ENCODE measurements around the gene PTK6.
A peak's percentile ranks its signal among the peaks of the same experiment; 100 is the strongest.

PTK6 gene

GRCh38 chr20:63532449-63532971 lies 4.7 kb downstream of the PTK6 start:
- Histone ChIP-seq H3K4me3 (ENCODE audit: low read depth, low read length) (no peak overlapping the region), H3K9me3 (ENCODE audit: control insufficient read depth, insufficient read depth, low read depth, low read length) (no peaks in the 10 kb centered on the region), H3K36me3 (ENCODE audit: control insufficient read depth in 2 of 2, insufficient read depth in 1 of 2, low read length in 2 of 2) (no peaks in the 10 kb centered on the region), H3K4me1 (ENCODE audit: control insufficient read depth, insufficient read depth, low read length) (no peaks in the 10 kb centered on the region), H3K27ac (ENCODE audit: extremely low read depth, low read depth, low read length) (no peak overlapping the region)
- CTCF ChIA-PET: interaction anchor here (0.7 kb wide), 1 partner anchor 588 kb away, joined by 3 read pairs; no protein-coding TSS in a partner anchor
- TF ChIP-seq, protein P1, sequence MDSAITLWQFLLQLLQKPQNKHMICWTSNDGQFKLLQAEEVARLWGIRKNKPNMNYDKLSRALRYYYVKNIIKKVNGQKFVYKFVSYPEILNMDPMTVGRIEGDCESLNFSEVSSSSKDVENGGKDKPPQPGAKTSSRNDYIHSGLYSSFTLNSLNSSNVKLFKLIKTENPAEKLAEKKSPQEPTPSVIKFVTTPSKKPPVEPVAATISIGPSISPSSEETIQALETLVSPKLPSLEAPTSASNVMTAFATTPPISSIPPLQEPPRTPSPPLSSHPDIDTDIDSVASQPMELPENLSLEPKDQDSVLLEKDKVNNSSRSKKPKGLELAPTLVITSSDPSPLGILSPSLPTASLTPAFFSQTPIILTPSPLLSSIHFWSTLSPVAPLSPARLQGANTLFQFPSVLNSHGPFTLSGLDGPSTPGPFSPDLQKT (IDR thresholded peaks at IDR 0.05; ENCODE audit: borderline replicate concordance, low read depth, low read length): no peak
- TF ChIP-seq SETDB1 (IDR thresholded peaks at IDR 0.05; ENCODE audit: insufficient read length, low read length): no peak
- TF ChIP-seq ZNF768 (tag by site-specific recombination; IDR thresholded peaks at IDR 0.05): no peak
- no peak for TF ChIP-seq ZNF394 (tag by site-specific recombination; IDR thresholded peaks at IDR 0.05; ENCODE audit: borderline replicate concordance)
- no peak for TF ChIP-seq ZNF416 (tag by site-specific recombination; IDR thresholded peaks at IDR 0.05)
- TF ChIP-seq ZBTB17 (tag by site-specific recombination; IDR thresholded peaks at IDR 0.05): 0 out of 2 replicates have a peak, but pooled peaks have one; percentile 3
- TF ChIP-seq, protein P2, sequence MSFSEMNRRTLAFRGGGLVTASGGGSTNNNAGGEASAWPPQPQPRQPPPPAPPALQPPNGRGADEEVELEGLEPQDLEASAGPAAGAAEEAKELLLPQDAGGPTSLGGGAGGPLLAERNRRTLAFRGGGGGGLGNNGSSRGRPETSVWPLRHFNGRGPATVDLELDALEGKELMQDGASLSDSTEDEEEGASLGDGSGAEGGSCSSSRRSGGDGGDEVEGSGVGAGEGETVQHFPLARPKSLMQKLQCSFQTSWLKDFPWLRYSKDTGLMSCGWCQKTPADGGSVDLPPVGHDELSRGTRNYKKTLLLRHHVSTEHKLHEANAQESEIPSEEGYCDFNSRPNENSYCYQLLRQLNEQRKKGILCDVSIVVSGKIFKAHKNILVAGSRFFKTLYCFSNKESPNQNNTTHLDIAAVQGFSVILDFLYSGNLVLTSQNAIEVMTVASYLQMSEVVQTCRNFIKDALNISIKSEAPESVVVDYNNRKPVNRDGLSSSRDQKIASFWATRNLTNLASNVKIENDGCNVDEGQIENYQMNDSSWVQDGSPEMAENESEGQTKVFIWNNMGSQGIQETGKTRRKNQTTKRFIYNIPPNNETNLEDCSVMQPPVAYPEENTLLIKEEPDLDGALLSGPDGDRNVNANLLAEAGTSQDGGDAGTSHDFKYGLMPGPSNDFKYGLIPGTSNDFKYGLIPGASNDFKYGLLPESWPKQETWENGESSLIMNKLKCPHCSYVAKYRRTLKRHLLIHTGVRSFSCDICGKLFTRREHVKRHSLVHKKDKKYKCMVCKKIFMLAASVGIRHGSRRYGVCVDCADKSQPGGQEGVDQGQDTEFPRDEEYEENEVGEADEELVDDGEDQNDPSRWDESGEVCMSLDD (tag by site-specific recombination; IDR thresholded peaks at IDR 0.05): 0 out of 2 replicates have a peak, but pooled peaks have one; percentile 3
- POLR2A ChIA-PET: no interaction called here

- ChIA-PET POLR2A (interaction anchor here (0.7 kb wide), 1 partner anchor 126 kb away, joined by 3 read pairs; the partner anchor contains the start of gene RTEL1), CTCF (interaction anchor here (0.7 kb wide), 1 partner anchor 589 kb away, joined by 3 read pairs; no protein-coding TSS in a partner anchor)
- Histone ChIP-seq H3K27ac (ENCODE audit: extremely low read depth, low read depth, low read length) (no peak overlapping the region), H3K36me3 (ENCODE audit: control insufficient read depth in 2 of 2, insufficient read depth in 1 of 2, low read length in 2 of 2) (no peaks in the 10 kb centered on the region), H3K4me3 (ENCODE audit: low read depth, low read length) (no peak overlapping the region), H3K4me1 (ENCODE audit: control insufficient read depth, insufficient read depth, low read length) (no peaks in the 10 kb centered on the region), H3K9me3 (ENCODE audit: control insufficient read depth, insufficient read depth, low read depth, low read length) (no peaks in the 10 kb centered on the region)
- peak; percentile 91; the same call in 1 of the 2 replicates for TF ChIP-seq ZNF837 (tag by site-specific recombination; IDR thresholded peaks at IDR 0.05)
- peak; percentile 49 for TF ChIP-seq ZNF391 (tag by site-specific recombination; IDR thresholded peaks at IDR 0.05; ENCODE audit: borderline replicate concordance, low read depth)
- TF ChIP-seq, protein P3, sequence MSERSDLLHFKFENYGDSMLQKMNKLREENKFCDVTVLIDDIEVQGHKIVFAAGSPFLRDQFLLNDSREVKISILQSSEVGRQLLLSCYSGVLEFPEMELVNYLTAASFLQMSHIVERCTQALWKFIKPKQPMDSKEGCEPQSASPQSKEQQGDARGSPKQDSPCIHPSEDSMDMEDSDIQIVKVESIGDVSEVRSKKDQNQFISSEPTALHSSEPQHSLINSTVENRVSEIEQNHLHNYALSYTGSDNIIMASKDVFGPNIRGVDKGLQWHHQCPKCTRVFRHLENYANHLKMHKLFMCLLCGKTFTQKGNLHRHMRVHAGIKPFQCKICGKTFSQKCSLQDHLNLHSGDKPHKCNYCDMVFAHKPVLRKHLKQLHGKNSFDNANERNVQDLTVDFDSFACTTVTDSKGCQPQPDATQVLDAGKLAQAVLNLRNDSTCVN (tag by site-specific recombination; optimal IDR thresholded peaks at IDR 0.05): no peak
- TF ChIP-seq ZFP69B (tag by site-specific recombination; IDR thresholded peaks at IDR 0.05): peak; percentile 78
- no peak for TF ChIP-seq ZNF394 (tag by site-specific recombination; IDR thresholded peaks at IDR 0.05; ENCODE audit: borderline replicate concordance)
- TF ChIP-seq SETDB1 (IDR thresholded peaks at IDR 0.05; ENCODE audit: insufficient read length, low read length): no peak
- no peak for TF ChIP-seq BCL11B (tag by site-specific recombination; IDR thresholded peaks at IDR 0.05; ENCODE audit: low read depth)
- TF ChIP-seq ZXDB (tag by site-specific recombination; IDR thresholded peaks at IDR 0.05): no peak
- 0 out of 2 replicates have a peak, but pooled peaks have one; percentile 32 for TF ChIP-seq INSM2 (tag by site-specific recombination; IDR thresholded peaks at IDR 0.05)
- 0 out of 2 replicates have a peak, but pooled peaks have one; percentile 62 for TF ChIP-seq ZBTB17 (tag by site-specific recombination; IDR thresholded peaks at IDR 0.05)
- TF ChIP-seq, protein P4, sequence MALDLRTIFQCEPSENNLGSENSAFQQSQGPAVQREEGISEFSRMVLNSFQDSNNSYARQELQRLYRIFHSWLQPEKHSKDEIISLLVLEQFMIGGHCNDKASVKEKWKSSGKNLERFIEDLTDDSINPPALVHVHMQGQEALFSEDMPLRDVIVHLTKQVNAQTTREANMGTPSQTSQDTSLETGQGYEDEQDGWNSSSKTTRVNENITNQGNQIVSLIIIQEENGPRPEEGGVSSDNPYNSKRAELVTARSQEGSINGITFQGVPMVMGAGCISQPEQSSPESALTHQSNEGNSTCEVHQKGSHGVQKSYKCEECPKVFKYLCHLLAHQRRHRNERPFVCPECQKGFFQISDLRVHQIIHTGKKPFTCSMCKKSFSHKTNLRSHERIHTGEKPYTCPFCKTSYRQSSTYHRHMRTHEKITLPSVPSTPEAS (tag by site-specific recombination; IDR thresholded peaks at IDR 0.05): peak; percentile 100
- TF ChIP-seq ZNF76 (tag by site-specific recombination; IDR thresholded peaks at IDR 0.05; ENCODE audit: borderline replicate concordance, low read depth): no peak
- TF ChIP-seq ZNF692 (tag by site-specific recombination; IDR thresholded peaks at IDR 0.05): no peak
- TF ChIP-seq ZFP3 (tag by site-specific recombination; IDR thresholded peaks at IDR 0.05; ENCODE audit: low read depth): no peak
- no peak for TF ChIP-seq GLI2 (tag by site-specific recombination; IDR thresholded peaks at IDR 0.05; ENCODE audit: borderline replicate concordance, low read depth)
- peak; percentile 94; the same call in 1 of the 2 replicates for TF ChIP-seq ZBTB7A (tag by site-specific recombination; IDR thresholded peaks at IDR 0.05; ENCODE audit: low read depth)
- TF ChIP-seq ZNF335 (tag by site-specific recombination; conservative IDR thresholded peaks at IDR 0.05): no peak
- TF ChIP-seq ZFP37 (tag by site-specific recombination; IDR thresholded peaks at IDR 0.05): no peak
Measured at GRCh38 chr20:63531686-63532448, 5.3 kb downstream of the PTK6 start.

Measured in HEK293 (cell line).